Transverse colon (tissue), 1 donor: ENCODE results near the gene HRC.

ENCODE experiments used
- EP300 ChIP-seq: sonication (generic); formaldehyde crosslinking; IDR thresholded peaks from one replicate; pipeline ENCODE4 v1.6.1; 2017; ENCODE audit warnings: antibody characterized with exemption, low read depth
- POLR2A ChIP-seq: fragments of 450-650 bp; IDR thresholded peaks from one replicate; pipeline ENCODE4 v1.6.1; 2016; ENCODE audit warnings: antibody characterized with exemption, mild to moderate bottlenecking, moderate library complexity

DNA sequence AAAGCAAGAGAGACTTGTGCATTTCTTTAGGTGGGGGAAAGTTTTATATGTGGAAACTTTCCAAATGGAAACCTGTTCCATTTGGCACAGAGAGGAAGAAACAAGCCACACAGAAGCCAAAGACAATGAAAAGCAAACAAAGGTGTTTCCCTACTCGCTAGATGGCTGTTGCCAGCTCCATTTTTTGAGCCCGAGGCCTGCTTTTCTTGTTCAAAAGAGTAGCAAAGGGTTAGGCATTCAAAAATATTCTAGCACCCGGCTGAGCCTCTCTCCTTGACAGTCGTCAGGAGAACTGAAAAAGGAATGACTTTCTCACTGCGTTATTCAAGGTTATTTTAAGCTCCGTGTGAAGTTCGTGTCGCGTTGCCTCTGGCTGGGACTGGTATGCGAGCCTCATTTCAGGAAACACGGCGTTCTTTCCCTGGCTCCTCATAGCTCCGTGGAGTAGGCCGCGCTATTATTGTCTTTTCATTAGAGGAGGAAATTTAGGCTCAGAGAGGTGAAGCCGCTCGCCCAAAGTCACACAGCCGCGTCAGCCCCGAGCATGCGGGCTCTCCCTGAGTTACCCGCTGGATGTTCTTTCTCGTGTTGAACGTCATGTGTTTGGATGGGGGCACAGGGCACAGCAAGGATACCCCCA lies 10.0 kb upstream of the HRC start:
- no peak for TF ChIP-seq EP300
- TF ChIP-seq POLR2A: no peak
